H9 (cell line): ENCODE data around the gene SPRR2D. TPM values are rescaled to one million over a fixed set of nuclear protein-coding genes. Genes with fewer than 3 reads are reported as not detected.

Source experiments
- DNase-seq: peaks from one replicate; pipeline ENCODE4 v3.0.0-alpha.2; 2017
- H2AFZ ChIP-seq: one replicate; pipeline ENCODE4 v1.6.1; 2013; ENCODE audit warnings: mild to moderate bottlenecking, low read length, control low read depth, moderate library complexity
- H2AK5ac ChIP-seq: 2 replicates; pipeline ENCODE4 v1.6.1; 2013; ENCODE audit warnings: low read length, control low read depth, mixed read lengths; ENCODE audit not compliant: insufficient read length
- H2BK120ac ChIP-seq: one replicate; pipeline ENCODE4 v1.6.1; 2013; ENCODE audit warnings: low read depth, mild to moderate bottlenecking, low read length, control low read depth, inconsistent platforms; ENCODE audit not compliant: poor library complexity, severe bottlenecking
- H2BK12ac ChIP-seq: 2 replicates; pipeline ENCODE4 v1.6.1; 2013; ENCODE audit warnings: low read length, control low read depth, mixed read lengths, low read depth; ENCODE audit not compliant: insufficient read length
- H2BK15ac ChIP-seq: 2 replicates; pipeline ENCODE4 v1.6.1; 2013; ENCODE audit warnings: low read depth, low read length, control low read depth
- H2BK20ac ChIP-seq: one replicate; pipeline ENCODE4 v1.6.1; 2013; ENCODE audit warnings: low read depth, mild to moderate bottlenecking, low read length, control low read depth, inconsistent platforms; ENCODE audit not compliant: poor library complexity, severe bottlenecking
- H2BK5ac ChIP-seq: 2 replicates; pipeline ENCODE4 v1.6.1; 2013; ENCODE audit warnings: low read length, control low read depth, mixed read lengths; ENCODE audit not compliant: insufficient read length
- H3K14ac ChIP-seq: 2 replicates; pipeline ENCODE4 v1.6.1; 2013; ENCODE audit warnings: low read length, control low read depth; ENCODE audit not compliant: insufficient read depth
- H3K18ac ChIP-seq: 2 replicates; pipeline ENCODE4 v1.6.1; 2013; ENCODE audit warnings: low read depth, mild to moderate bottlenecking, mixed read lengths, low read length, control low read depth; ENCODE audit not compliant: insufficient read length
- H3K23ac ChIP-seq: 2 replicates; pipeline ENCODE4 v1.6.1; 2013; ENCODE audit warnings: low read length, control low read depth, mixed read lengths, low read depth; ENCODE audit not compliant: insufficient read length
- H3K23me2 ChIP-seq: 2 replicates; pipeline ENCODE4 v1.6.1; 2013; ENCODE audit warnings: low read depth, mild to moderate bottlenecking, mixed read lengths, low read length, control low read depth; ENCODE audit not compliant: insufficient read length, poor library complexity, severe bottlenecking
- H3K27ac ChIP-seq: 2 replicates; pipeline ENCODE4 v1.5.1; 2013; ENCODE audit warnings: low read length, control low read depth, mixed read lengths, low read depth; ENCODE audit not compliant: insufficient read length
- H3K27me3 ChIP-seq: 2 replicates; pipeline ENCODE4 v1.6.1; 2013; ENCODE audit warnings: low read length, control low read depth, inconsistent platforms; ENCODE audit not compliant: insufficient read depth
- H3K4ac ChIP-seq: 2 replicates; pipeline ENCODE4 v1.6.1; 2013; ENCODE audit warnings: low read depth, mild to moderate bottlenecking, control low read depth, inconsistent platforms, low read length, moderate library complexity
- H3K4me1 ChIP-seq: 2 replicates; pipeline ENCODE4 v1.6.1; 2013; ENCODE audit warnings: low read length, control low read depth, inconsistent platforms; ENCODE audit not compliant: insufficient read depth
- H3K4me2 ChIP-seq: 2 replicates; pipeline ENCODE4 v1.6.1; 2013; ENCODE audit warnings: low read length, control low read depth, mixed read lengths; ENCODE audit not compliant: insufficient read length, insufficient read depth
- H3K56ac ChIP-seq: 2 replicates; pipeline ENCODE4 v1.6.1; 2013; ENCODE audit warnings: low read depth, mild to moderate bottlenecking, mixed read lengths, low read length, control low read depth; ENCODE audit not compliant: insufficient read length
- H3K79me1 ChIP-seq: 2 replicates; pipeline ENCODE4 v1.6.1; 2013; ENCODE audit warnings: low read depth, mild to moderate bottlenecking, moderate library complexity, low read length, control low read depth, inconsistent platforms; ENCODE audit not compliant: insufficient read depth, poor library complexity, severe bottlenecking
- H3K79me2 ChIP-seq: 2 replicates; pipeline ENCODE4 v1.6.1; 2013; ENCODE audit warnings: low read length, control low read depth, inconsistent platforms; ENCODE audit not compliant: insufficient read depth
- H3K9ac ChIP-seq: 2 replicates; pipeline ENCODE4 v1.6.1; 2013; ENCODE audit warnings: low read length, control low read depth, mixed read lengths; ENCODE audit not compliant: insufficient read length; ENCODE audit errors: extremely low read depth
- H3K9me3 ChIP-seq: one replicate; pipeline ENCODE4 v1.6.1; 2013; ENCODE audit warnings: low read depth, low read length, inconsistent platforms; ENCODE audit not compliant: control insufficient read depth
- H3T11ph ChIP-seq: one replicate; pipeline ENCODE4 v1.6.1; 2013; ENCODE audit warnings: mild to moderate bottlenecking, low read length, control low read depth, inconsistent platforms
- H4K20me1 ChIP-seq: one replicate; pipeline ENCODE4 v1.6.1; 2013; ENCODE audit not compliant: control insufficient read depth, insufficient read length, insufficient read depth
- H4K5ac ChIP-seq: 2 replicates; pipeline ENCODE4 v1.6.1; 2013; ENCODE audit warnings: low read depth, mild to moderate bottlenecking, mixed read lengths, low read length, control low read depth; ENCODE audit not compliant: insufficient read length
- H4K8ac ChIP-seq: replicated peaks from 2 replicates; pipeline ENCODE4 v1.6.1; 2013; ENCODE audit warnings: low read length, control low read depth, mixed read lengths, low read depth; ENCODE audit not compliant: insufficient read length
- H4K91ac ChIP-seq: 2 replicates; pipeline ENCODE4 v1.6.1; 2013; ENCODE audit warnings: low read depth, mild to moderate bottlenecking, moderate library complexity, mixed read lengths, low read length, control low read depth; ENCODE audit not compliant: insufficient read length
- H3K27ac Mint-ChIP-seq, 3 experiments: 2 replicates in 2 of 3; 3 replicates in 1 of 3; pipeline ENCODE4 v1.8.0; 2020 to 2021; ENCODE audit warnings: mixed read lengths in 3 of 3, mild to moderate bottlenecking in 1 of 3, moderate library complexity in 1 of 3
- H3K27me3 Mint-ChIP-seq: 2 replicates; pipeline ENCODE4 v1.8.0; 2021; ENCODE audit warnings: low read depth, mild to moderate bottlenecking, moderate library complexity, mixed read lengths
- H3K36me3 Mint-ChIP-seq, 3 experiments: 2 replicates in 2 of 3; 3 replicates in 1 of 3; pipeline ENCODE4 v1.8.0; 2020 to 2021; ENCODE audit warnings: low read depth in 3 of 3, mixed read lengths in 3 of 3; ENCODE audit not compliant: insufficient read depth in 1 of 3
- H3K4me1 Mint-ChIP-seq, 2 experiments: 2 replicates each; pipeline ENCODE4 v1.8.0; 2020; ENCODE audit warnings: mixed read lengths in 2 of 2
- H3K4me3 Mint-ChIP-seq, 2 experiments: 2 replicates in 1 of 2; 3 replicates in 1 of 2; pipeline ENCODE4 v1.8.0; 2020 to 2021; ENCODE audit warnings: mild to moderate bottlenecking in 2 of 2, mixed read lengths in 2 of 2, moderate library complexity in 1 of 2
- H3K9me3 Mint-ChIP-seq, 2 experiments: 2 replicates in 1 of 2; 3 replicates in 1 of 2; pipeline ENCODE4 v1.8.0; 2020; ENCODE audit warnings: mild to moderate bottlenecking in 2 of 2, mixed read lengths in 2 of 2, moderate library complexity in 1 of 2
- total RNA-seq: library from RNA; stranded (reverse); gene quantifications from 2 replicates; pipeline ENCODE4 v1.2.1, GENCODE V29; 2021
- TF ChIP-seq, protein P1 (sequence below): fragments of 200-600 bp; sonication (generic); conservative IDR thresholded peaks from 3 replicates; pipeline ENCODE4 v1.8.0; 2021; ENCODE audit warnings: antibody characterized with exemption, mild to moderate bottlenecking

The SPRR2D gene
- total RNA-seq, 1 experiment from 2014 or later: not detected

DNA sequence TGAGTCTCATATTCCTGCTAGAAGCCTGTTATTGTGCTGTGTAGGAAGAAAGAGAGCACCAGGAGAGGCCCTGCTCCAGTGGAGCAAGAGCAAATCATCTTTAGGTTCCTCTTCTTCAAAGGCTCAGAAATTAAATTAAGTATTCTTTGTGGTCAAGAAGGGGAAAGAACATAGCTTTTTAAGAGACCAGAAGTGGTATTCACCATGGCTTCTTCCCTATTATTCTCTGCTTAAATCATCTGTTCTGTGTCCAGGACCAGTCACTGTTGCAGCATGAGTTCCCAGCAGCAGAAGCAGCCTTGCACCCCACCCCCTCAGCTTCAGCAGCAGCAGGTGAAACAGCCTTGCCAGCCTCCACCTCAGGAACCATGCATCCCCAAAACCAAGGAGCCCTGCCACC, 8.8 kb downstream of the SPRR2D start:
- no peaks in the 10 kb centered on the region for H3K9me3 ChIP-seq
- H4K20me1 ChIP-seq: no peaks in the 10 kb centered on the region
- H3K14ac ChIP-seq: no peak overlapping the region
- no peak overlapping the region for H3K27ac Mint-ChIP-seq
- H3K4me3 Mint-ChIP-seq: no peak overlapping the region
- H4K91ac ChIP-seq: no peak overlapping the region
- H3K9me3 Mint-ChIP-seq: no peaks in the 10 kb centered on the region; a peak in 2 of 5 replicates
- no peak overlapping the region for H2BK5ac ChIP-seq
- no peak overlapping the region for H2BK15ac ChIP-seq
- no peaks in the 10 kb centered on the region for H3K79me2 ChIP-seq
- no peak overlapping the region for H3K18ac ChIP-seq
- DNase-seq: no peak
- no peak overlapping the region for H3K4ac ChIP-seq
- H2AK5ac ChIP-seq: no peak overlapping the region
- no peak overlapping the region for H4K8ac ChIP-seq
- peaks cover 3% of the 10 kb centered on the region; the same call in 1 of the 2 replicates for H3K4me1 ChIP-seq
- H3T11ph ChIP-seq: no peak overlapping the region
- H4K5ac ChIP-seq: no peak overlapping the region
- H3K27ac ChIP-seq: no peak overlapping the region
- no peaks in the 10 kb centered on the region for H3K79me1 ChIP-seq
- no peaks in the 10 kb centered on the region for H3K36me3 Mint-ChIP-seq
- no peak overlapping the region for H2BK12ac ChIP-seq
- no peak overlapping the region for H3K23ac ChIP-seq
- H3K4me1 Mint-ChIP-seq: peaks cover 6 to 9% of the 10 kb centered on the region in 2 experiments
- H3K56ac ChIP-seq: no peak overlapping the region
- H2AFZ ChIP-seq: no peak overlapping the region
- no peak overlapping the region for H3K9ac ChIP-seq
- no peaks in the 10 kb centered on the region for H3K27me3 Mint-ChIP-seq
- no peak overlapping the region for H2BK20ac ChIP-seq
- no peaks in the 10 kb centered on the region for H3K23me2 ChIP-seq
- no peak overlapping the region for H2BK120ac ChIP-seq
- H3K27me3 ChIP-seq: no peaks in the 10 kb centered on the region
- no peak overlapping the region for H3K4me2 ChIP-seq
- TF ChIP-seq, protein P1, sequence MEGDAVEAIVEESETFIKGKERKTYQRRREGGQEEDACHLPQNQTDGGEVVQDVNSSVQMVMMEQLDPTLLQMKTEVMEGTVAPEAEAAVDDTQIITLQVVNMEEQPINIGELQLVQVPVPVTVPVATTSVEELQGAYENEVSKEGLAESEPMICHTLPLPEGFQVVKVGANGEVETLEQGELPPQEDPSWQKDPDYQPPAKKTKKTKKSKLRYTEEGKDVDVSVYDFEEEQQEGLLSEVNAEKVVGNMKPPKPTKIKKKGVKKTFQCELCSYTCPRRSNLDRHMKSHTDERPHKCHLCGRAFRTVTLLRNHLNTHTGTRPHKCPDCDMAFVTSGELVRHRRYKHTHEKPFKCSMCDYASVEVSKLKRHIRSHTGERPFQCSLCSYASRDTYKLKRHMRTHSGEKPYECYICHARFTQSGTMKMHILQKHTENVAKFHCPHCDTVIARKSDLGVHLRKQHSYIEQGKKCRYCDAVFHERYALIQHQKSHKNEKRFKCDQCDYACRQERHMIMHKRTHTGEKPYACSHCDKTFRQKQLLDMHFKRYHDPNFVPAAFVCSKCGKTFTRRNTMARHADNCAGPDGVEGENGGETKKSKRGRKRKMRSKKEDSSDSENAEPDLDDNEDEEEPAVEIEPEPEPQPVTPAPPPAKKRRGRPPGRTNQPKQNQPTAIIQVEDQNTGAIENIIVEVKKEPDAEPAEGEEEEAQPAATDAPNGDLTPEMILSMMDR: no peak
